ENCODE results near the gene EPHA5.

EPHA5 gene

GRCh38 chr4:65670331-65671031, at the start of gene EPHA5:
Gene EPHA5, minus strand, starts transcription at chr4:65670489. Its CDS starts 747 bp downstream, at chr4:65669742.
- DNase-seq: peak; percentile 88

- DNase-seq: no peak
These were observed 49.3 kb upstream of the EPHA5 start for GRCh38 chr4:65719635-65720034.

- no peak for DNase-seq
These were observed 28.3 kb upstream of the EPHA5 start for GRCh38 chr4:65698631-65699030.

GRCh38 chr4:65696436-65696835, 26.1 kb upstream of the EPHA5 start:
- peak; percentile 49 for DNase-seq

- DNase-seq: no peak
These were observed 1.1 kb upstream of the EPHA5 start for GRCh38 chr4:65671372-65671771.

- DNase-seq: no peak
These were observed 314 bp downstream of the EPHA5 start for GRCh38 chr4:65670020-65670330.

GRCh38 chr4:65669111-65670019, 924 bp downstream of the EPHA5 start:
- DNase-seq: peak; percentile 23

- DNase-seq: peak; percentile 34
These were observed 1.8 kb downstream of the EPHA5 start for GRCh38 chr4:65668201-65669089.

- no peak for DNase-seq
These were observed 2.7 kb downstream of the EPHA5 start for GRCh38 chr4:65667506-65668041.

- no peak for DNase-seq
These were observed 4.3 kb downstream of the EPHA5 start for GRCh38 chr4:65665771-65666523.

GRCh38 chr4:65661471-65661870, 8.8 kb downstream of the EPHA5 start:
- no peak for DNase-seq

- DNase-seq: no peak
These were observed 12.2 kb downstream of the EPHA5 start for GRCh38 chr4:65658117-65658516.

- no peak for DNase-seq
These were observed 14.3 kb downstream of the EPHA5 start for GRCh38 chr4:65656008-65656407.

GRCh38 chr4:65654976-65655375, 15.3 kb downstream of the EPHA5 start:
- DNase-seq: no peak

GRCh38 chr4:65653740-65654361, 16.4 kb downstream of the EPHA5 start:
- DNase-seq: no peak

- DNase-seq: no peak
These were observed 18.5 kb downstream of the EPHA5 start for GRCh38 chr4:65651751-65652150.

- DNase-seq: no peak
These were observed 19.3 kb downstream of the EPHA5 start for GRCh38 chr4:65651031-65651430.

GRCh38 chr4:65646136-65646535, 24.2 kb downstream of the EPHA5 start:
- no peak for DNase-seq

GRCh38 chr4:65645185-65645584, 25.1 kb downstream of the EPHA5 start:
- no peak for DNase-seq

GRCh38 chr4:65635051-65635821, 35.1 kb downstream of the EPHA5 start:
- DNase-seq: no peak

- DNase-seq: no peak
These were observed 45.6 kb downstream of the EPHA5 start for GRCh38 chr4:65624651-65625050.
